GM12891 (cell line): ENCODE measurements around the gene MOV10L1.
A peak's percentile ranks its signal among the peaks of the same experiment; 100 is the strongest.
"Not testable (repeated sequence)": the region's sequence is repeated elsewhere in the genome, so short reads cannot be mapped to it uniquely, and the experiment has no call there.

Source experiments
- DNase-seq: peaks from one replicate; pipeline ENCODE4 v3.0.0; 2011; ENCODE audit warnings: low spot score; ENCODE audit not compliant: insufficient read length
- FAIRE-seq: peaks from 2 replicates; lab custom pipeline; 2011; peaks lifted over from hg19 to GRCh38; lab: Jason Lieb, UNC
- PAX5 ChIP-seq: IDR thresholded peaks from 2 replicates; pipeline ENCODE4 v1.6.1; 2011; ENCODE audit warnings: low read length, moderate library complexity, mild to moderate bottlenecking; ENCODE audit not compliant: insufficient read depth, severe bottlenecking
- POLR2A ChIP-seq: IDR thresholded peaks from 2 replicates; pipeline ENCODE4 v1.6.1; 2011; ENCODE audit warnings: low read depth, low read length, control low read depth
- POLR2AphosphoS5 ChIP-seq: IDR thresholded peaks from 2 replicates; pipeline ENCODE4 v1.6.1; 2011; ENCODE audit warnings: low read depth, low read length, control low read depth
- POU2F2 ChIP-seq: IDR thresholded peaks from 2 replicates; pipeline ENCODE4 v1.6.1; 2011; ENCODE audit warnings: low read depth, mild to moderate bottlenecking, control low read depth, low read length, moderate library complexity
- SPI1 ChIP-seq: IDR thresholded peaks from 2 replicates; pipeline ENCODE4 v1.6.1; 2011; ENCODE audit warnings: low read depth, low read length, control low read depth
- TAF1 ChIP-seq: IDR thresholded peaks from 2 replicates; pipeline ENCODE4 v1.6.1; 2011; ENCODE audit warnings: low read depth, low read length, control low read depth

The MOV10L1 gene

DNA sequence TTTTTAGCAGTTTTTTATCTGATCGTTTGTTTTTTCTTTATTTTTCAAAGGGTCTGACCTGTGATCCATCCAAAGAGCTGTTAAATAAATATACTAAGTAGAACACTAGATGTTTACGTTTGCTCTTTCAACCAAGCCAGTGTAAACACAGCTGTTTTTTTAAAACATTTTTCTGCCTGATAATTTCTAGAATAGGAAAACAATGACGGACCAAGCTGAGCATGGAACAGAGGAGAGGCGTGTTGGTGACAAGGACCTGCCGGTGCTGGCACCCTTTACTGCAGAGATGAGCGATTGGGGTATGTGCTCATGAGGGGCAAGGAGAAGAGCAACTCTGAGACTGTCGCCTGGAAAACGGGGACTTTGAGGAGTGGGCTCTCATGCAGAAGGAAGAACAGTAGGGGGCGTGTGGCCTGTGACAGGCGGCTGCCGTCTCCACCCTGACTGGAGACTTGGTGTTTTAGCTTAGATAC is 52.1 kb downstream of the MOV10L1 start:
- no peak for TF ChIP-seq SPI1
- no peak for TF ChIP-seq TAF1
- no peak for DNase-seq
- FAIRE-seq: no peak

GRCh38 chr22:50143096-50143495 is 53.3 kb downstream of the MOV10L1 start:
- FAIRE-seq (no peak), DNase-seq (no peak)
- TF ChIP-seq POU2F2 (no peak), TAF1 (no peak), PAX5 (no peak)

GRCh38 chr22:50144005-50144614 is 54.3 kb downstream of the MOV10L1 start:
- TF ChIP-seq POLR2A (no peak), POLR2AphosphoS5 (no peak), PAX5 (no peak), SPI1 (no peak), POU2F2 (no peak), TAF1 (no peak)
- DNase-seq (no peak), FAIRE-seq (no peak)

- no peak for TF ChIP-seq PAX5
- TF ChIP-seq POLR2A: no peak
- no peak for TF ChIP-seq POU2F2
- no peak for TF ChIP-seq TAF1
- TF ChIP-seq SPI1: no peak
- no peak for TF ChIP-seq POLR2AphosphoS5
- DNase-seq: no peak
- FAIRE-seq: no peak
Observed at GRCh38 chr22:50145721-50146438, 56.1 kb downstream of the MOV10L1 start.

GRCh38 chr22:50146439-50147238 is 56.8 kb downstream of the MOV10L1 start:
- DNase-seq (no peak), FAIRE-seq (no peak)
- TF ChIP-seq TAF1 (no peak), POU2F2 (no peak), POLR2A (no peak), SPI1 (no peak), PAX5 (no peak), POLR2AphosphoS5 (no peak)

GRCh38 chr22:50147258-50148165 is 57.7 kb downstream of the MOV10L1 start:
- FAIRE-seq, DNase-seq: not testable (repeated sequence)

DNA sequence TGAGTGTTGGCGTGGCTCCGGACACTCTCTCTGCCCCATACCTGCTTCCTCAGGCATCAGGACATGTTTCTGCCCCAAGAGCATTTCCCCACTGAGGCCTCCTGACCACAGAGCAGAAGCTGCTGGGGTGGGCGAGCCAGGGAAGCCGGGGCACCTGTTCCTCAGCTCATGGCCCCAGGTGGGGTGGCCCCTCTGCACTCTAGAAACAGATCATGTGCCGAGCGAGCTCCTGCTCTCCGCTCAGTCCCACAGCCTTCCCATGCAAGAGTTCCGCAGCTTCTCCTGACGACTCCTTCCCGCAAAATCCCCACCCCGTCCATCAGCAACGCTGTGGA is 58.3 kb downstream of the MOV10L1 start:
- DNase-seq (no peak), FAIRE-seq (no peak)
- TF ChIP-seq POLR2A: no peak
- TF ChIP-seq TAF1: no peak

DNA sequence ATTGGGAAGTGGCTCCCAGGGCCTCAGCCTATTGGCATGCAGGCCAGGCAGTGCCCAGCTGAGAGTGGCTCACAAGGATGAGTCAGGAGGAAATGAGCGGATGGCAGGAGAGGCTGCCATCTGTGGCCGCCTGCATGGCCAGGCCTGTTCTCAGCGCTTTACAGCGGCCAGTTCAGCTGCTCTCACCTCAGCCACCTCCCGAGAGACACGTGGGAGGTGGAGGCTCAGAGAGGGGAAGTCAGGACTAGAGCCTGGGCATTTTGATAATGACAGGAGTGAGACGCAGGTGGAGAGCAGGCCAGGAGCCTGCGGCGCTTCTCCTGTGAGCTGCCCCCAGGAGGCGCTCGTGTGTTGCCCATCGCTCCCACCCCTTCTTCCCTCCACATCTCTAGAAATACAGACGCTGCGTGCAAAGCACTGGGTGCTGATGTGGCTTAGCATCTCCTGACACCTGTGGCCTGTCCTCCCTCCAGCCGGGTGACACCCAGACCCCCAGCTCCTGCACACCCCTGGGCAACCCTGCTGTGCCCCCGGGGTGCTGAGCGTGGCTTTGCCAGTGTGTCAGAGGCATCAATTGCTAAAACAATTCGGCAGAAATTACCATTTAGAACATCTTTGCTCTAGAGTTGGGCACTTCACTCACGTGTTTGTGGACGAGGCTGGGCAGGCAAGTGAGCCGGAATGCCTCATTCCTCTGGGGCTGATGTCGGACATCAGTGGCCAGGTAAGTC is 59.4 kb downstream of the MOV10L1 start:
- TF ChIP-seq PAX5 (no peak), POLR2A (no peak), SPI1 (peak; percentile 55), POU2F2 (no peak), POLR2AphosphoS5 (no peak), TAF1 (no peak)
- FAIRE-seq (peak; percentile 93), DNase-seq (peak; percentile 94)
